ENCODE results near the gene SLAMF1. TPM values are rescaled to one million over a fixed set of nuclear protein-coding genes. Genes with fewer than 3 reads are reported as not detected.

Gene SLAMF1
- total RNA-seq, 1 donor from 2014 or later: not detected

GRCh38 chr1:160680399-160680798 is 33.6 kb upstream of the SLAMF1 start:
- H3K27me3 ChIP-seq (ENCODE audit: control insufficient read depth, insufficient read depth, low read length): peaks cover 2% of the 10 kb centered on the region
- FAIRE-seq (no peak), DNase-seq (ENCODE audit: low read depth) (no peak)
- H3K36me3 ChIP-seq (ENCODE audit: control insufficient read depth, insufficient read depth, low read length): no peaks in the 10 kb centered on the region
- TF ChIP-seq, protein P1, sequence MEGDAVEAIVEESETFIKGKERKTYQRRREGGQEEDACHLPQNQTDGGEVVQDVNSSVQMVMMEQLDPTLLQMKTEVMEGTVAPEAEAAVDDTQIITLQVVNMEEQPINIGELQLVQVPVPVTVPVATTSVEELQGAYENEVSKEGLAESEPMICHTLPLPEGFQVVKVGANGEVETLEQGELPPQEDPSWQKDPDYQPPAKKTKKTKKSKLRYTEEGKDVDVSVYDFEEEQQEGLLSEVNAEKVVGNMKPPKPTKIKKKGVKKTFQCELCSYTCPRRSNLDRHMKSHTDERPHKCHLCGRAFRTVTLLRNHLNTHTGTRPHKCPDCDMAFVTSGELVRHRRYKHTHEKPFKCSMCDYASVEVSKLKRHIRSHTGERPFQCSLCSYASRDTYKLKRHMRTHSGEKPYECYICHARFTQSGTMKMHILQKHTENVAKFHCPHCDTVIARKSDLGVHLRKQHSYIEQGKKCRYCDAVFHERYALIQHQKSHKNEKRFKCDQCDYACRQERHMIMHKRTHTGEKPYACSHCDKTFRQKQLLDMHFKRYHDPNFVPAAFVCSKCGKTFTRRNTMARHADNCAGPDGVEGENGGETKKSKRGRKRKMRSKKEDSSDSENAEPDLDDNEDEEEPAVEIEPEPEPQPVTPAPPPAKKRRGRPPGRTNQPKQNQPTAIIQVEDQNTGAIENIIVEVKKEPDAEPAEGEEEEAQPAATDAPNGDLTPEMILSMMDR (IDR thresholded peaks at IDR 0.05; ENCODE audit: insufficient read depth, low read length, severe bottlenecking): no peak
- no peak overlapping the region for H3K4me3 ChIP-seq (ENCODE audit: low read depth, low read length)

DNA sequence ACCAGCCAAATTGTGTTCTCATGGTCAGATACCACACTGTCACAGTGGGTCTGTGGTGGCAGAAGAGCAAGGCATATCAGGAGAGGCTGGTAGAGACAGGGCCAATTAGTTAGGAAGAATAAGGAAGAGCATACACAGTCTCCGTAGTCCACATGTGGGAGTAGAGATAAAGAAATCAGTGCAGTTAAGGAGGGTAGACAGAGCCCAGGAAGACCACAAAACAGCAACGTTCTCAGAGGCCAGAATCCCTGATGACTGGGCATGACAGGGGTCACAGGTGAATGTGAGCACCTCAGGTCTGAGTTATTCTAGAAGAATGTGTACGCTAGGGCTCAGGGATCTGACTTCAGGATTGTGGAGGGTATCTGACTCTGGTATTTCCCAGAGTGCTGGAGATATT is 33.0 kb upstream of the SLAMF1 start:
- DNase-seq (ENCODE audit: low read depth): no peak
- Histone ChIP-seq H3K36me3 (ENCODE audit: control insufficient read depth, insufficient read depth, low read length) (no peaks in the 10 kb centered on the region), H3K27me3 (ENCODE audit: control insufficient read depth, insufficient read depth, low read length) (peaks cover 2% of the 10 kb centered on the region), H3K4me3 (ENCODE audit: low read depth, low read length) (no peak overlapping the region)
- TF ChIP-seq, protein P1 (IDR thresholded peaks at IDR 0.05; ENCODE audit: insufficient read depth, low read length, severe bottlenecking): no peak
- no peak for FAIRE-seq

DNA sequence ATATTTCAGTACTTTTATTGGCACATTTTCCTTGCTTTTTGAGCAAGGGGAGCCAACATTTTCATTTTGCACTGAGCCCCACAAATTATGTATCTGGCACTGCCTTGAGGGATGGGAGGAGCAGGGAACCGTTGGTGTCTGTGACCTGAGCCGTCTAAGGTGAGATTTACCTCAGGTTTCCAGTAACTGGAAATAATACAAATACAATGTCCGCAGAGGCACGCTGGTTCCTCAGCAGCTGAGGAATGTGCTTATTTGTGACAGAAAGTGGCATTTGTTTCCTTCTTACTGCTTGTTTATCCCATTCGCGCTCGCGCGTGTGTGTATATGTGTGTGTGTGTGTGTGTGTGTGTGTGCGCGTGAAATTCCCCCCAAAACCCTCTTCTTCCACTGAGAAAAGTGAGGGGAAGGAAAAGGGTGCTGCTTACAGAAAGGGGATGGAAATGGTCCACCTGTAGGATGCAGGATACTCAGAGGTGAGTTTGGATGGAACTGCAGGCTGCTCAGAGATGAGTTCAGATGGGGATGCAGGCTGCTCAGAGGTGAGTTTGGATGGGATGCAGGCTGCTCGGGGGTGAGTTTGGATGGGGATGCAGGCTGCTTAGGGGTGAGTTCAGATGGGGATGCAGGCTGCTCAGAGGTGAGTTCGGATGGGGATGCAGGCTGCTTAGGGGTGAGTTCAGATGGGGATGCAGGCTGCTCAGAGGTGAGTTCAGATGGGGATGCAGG is 30.2 kb upstream of the SLAMF1 start:
- FAIRE-seq (no peak), DNase-seq (ENCODE audit: low read depth) (no peak)
- Histone ChIP-seq H3K4me3 (ENCODE audit: low read depth, low read length) (no peak overlapping the region), H3K36me3 (ENCODE audit: control insufficient read depth, insufficient read depth, low read length) (no peaks in the 10 kb centered on the region), H3K27me3 (ENCODE audit: control insufficient read depth, insufficient read depth, low read length) (peaks cover 2% of the 10 kb centered on the region)
- TF ChIP-seq, protein P1 (IDR thresholded peaks at IDR 0.05; ENCODE audit: insufficient read depth, low read length, severe bottlenecking): no peak

GRCh38 chr1:160675641-160676410 is 29.0 kb upstream of the SLAMF1 start:
- Histone ChIP-seq H3K36me3 (ENCODE audit: control insufficient read depth, insufficient read depth, low read length) (no peaks in the 10 kb centered on the region), H3K4me3 (ENCODE audit: low read depth, low read length) (no peak overlapping the region), H3K27me3 (ENCODE audit: control insufficient read depth, insufficient read depth, low read length) (peaks cover 2% of the 10 kb centered on the region)
- DNase-seq (ENCODE audit: low read depth) (peak; percentile 60), FAIRE-seq (peak; percentile 73)
- TF ChIP-seq, protein P1 (IDR thresholded peaks at IDR 0.05; ENCODE audit: insufficient read depth, low read length, severe bottlenecking): peak; percentile 84

GRCh38 chr1:160674415-160674814 is 27.6 kb upstream of the SLAMF1 start:
- Histone ChIP-seq H3K27me3 (ENCODE audit: control insufficient read depth, insufficient read depth, low read length) (no peaks in the 10 kb centered on the region), H3K4me3 (ENCODE audit: low read depth, low read length) (no peak overlapping the region), H3K36me3 (ENCODE audit: control insufficient read depth, insufficient read depth, low read length) (no peaks in the 10 kb centered on the region)
- FAIRE-seq (no peak), DNase-seq (ENCODE audit: low read depth) (no peak)
- TF ChIP-seq, protein P1 (IDR thresholded peaks at IDR 0.05; ENCODE audit: insufficient read depth, low read length, severe bottlenecking): no peak
